Thymus (tissue), 11 donors: ENCODE data around the gene ALG5. TPM values are rescaled to one million over a fixed set of nuclear protein-coding genes. Genes with fewer than 3 reads are reported as not detected.

ENCODE experiments used
- DNase-seq, 9 donors: peaks; one replicate each; pipeline ENCODE4 v3.0.0-alpha.2; 2013; ENCODE audit warnings: low spot score in 9 of 9, low read depth in 6 of 9, missing footprints in 1 of 9
- H3K27ac ChIP-seq, 2 donors: one replicate each; pipeline ENCODE4 v1.5.1; 2013; ENCODE audit warnings: control low read depth in 1 of 2, low read depth in 1 of 2, low read length in 1 of 2, mild to moderate bottlenecking in 1 of 2, moderate library complexity in 1 of 2
- H3K27me3 ChIP-seq, 2 donors: one replicate each; pipeline ENCODE4 v1.5.1; 2013; ENCODE audit warnings: low read length in 1 of 2; ENCODE audit not compliant: control insufficient read depth in 2 of 2, insufficient read depth in 1 of 2
- H3K36me3 ChIP-seq, 2 donors: one replicate each; pipeline ENCODE4 v1.5.1; 2013; ENCODE audit warnings: low read length in 1 of 2, mild to moderate bottlenecking in 1 of 2, moderate library complexity in 1 of 2; ENCODE audit not compliant: control insufficient read depth in 2 of 2, insufficient read depth in 2 of 2
- H3K4me1 ChIP-seq, 2 donors: one replicate each; pipeline ENCODE4 v1.5.1; 2013; ENCODE audit warnings: low read length in 2 of 2; ENCODE audit not compliant: control insufficient read depth in 2 of 2, insufficient read depth in 2 of 2
- H3K4me3 ChIP-seq, 2 donors: one replicate each; pipeline ENCODE4 v1.5.1; 2013; ENCODE audit warnings: low read length in 2 of 2, control low read depth in 1 of 2, mild to moderate bottlenecking in 1 of 2
- H3K9me3 ChIP-seq, 2 donors: one replicate each; pipeline ENCODE4 v1.5.1; 2013; ENCODE audit warnings: low read length in 1 of 2, mild to moderate bottlenecking in 1 of 2; ENCODE audit not compliant: control insufficient read depth in 2 of 2, insufficient read depth in 1 of 2
- WGBS: extraction: QIAGEN DNeasy Blood & Tissue Kit; methylation state at CpG from one replicate; pipeline ENCODE4 v1.1.7; 2013; 5-methylcytosine and 5-hydroxymethylcytosine counted together
- polyA plus RNA-seq: library from polyadenylated mRNA; stranded (reverse); fragments of 200-250 nt; gene quantifications from one replicate; pipeline ENCODE4 v1.2.3, GENCODE V29; 2013
- total RNA-seq: library from RNA; stranded (reverse); fragments of 120-200 nt; gene quantifications from one replicate; pipeline ENCODE4 v1.2.4, GENCODE V29; 2013
- donor health status: healthy.

The ALG5 gene
- total and polyA plus RNA-seq, 2 donors: 33.9 to 43.0 TPM

DNA sequence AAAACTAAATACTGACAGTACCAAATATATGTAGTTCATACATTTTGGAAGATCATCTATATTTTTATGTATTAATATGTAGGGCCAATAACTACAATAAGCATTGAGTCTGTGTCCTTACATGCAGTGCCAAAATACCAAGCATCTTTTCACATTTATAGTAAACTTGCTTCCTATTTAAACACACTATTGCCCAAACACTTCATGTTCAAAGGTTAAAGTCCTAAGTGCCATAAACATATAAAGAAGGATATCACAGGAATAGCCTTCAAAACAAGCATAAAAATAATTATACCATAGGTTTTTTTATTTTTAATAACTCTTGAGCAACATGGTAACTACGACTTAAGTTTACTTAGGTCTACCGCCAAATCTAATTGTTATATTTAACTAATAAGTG lies 28.5 kb upstream of the ALG5 start:
- Histone ChIP-seq H3K4me1 (no peaks in the 10 kb centered on the region), H3K27ac (no peak overlapping the region), H3K36me3 (peaks cover 24 to 62% of the 10 kb centered on the region in 2 donors), H3K9me3 (no peaks in the 10 kb centered on the region), H3K27me3 (no peaks in the 10 kb centered on the region), H3K4me3 (no peak overlapping the region)
- no peak for DNase-seq
- WGBS: over 99% methylated on average over 2 of the region's 2 CpGs

DNA sequence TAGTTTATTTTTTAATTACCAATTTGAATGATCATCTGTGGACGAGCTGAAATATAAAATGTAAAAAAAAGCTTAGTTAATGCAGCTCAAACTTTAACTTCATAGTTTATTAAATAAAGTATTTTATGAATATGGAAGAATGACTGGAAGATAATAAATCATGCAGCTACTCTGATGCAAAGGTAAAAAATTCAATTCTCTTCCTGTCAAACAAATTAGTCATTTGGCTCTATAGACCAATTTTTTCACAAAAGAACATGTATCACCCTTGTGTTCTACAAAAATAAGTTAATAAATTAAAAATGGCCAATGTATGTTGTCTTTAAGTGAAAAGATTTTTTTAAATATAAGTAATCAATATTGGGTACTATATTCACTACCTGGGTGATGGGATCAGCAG lies 27.6 kb upstream of the ALG5 start:
- Histone ChIP-seq H3K27ac (no peak overlapping the region), H3K4me3 (no peak overlapping the region), H3K27me3 (no peaks in the 10 kb centered on the region), H3K36me3 (peaks cover 19 to 59% of the 10 kb centered on the region in 2 donors), H3K9me3 (no peaks in the 10 kb centered on the region), H3K4me1 (no peaks in the 10 kb centered on the region)
- DNase-seq: no peak
- 99% methylated on average over 1 of the region's 1 CpG for WGBS

DNA sequence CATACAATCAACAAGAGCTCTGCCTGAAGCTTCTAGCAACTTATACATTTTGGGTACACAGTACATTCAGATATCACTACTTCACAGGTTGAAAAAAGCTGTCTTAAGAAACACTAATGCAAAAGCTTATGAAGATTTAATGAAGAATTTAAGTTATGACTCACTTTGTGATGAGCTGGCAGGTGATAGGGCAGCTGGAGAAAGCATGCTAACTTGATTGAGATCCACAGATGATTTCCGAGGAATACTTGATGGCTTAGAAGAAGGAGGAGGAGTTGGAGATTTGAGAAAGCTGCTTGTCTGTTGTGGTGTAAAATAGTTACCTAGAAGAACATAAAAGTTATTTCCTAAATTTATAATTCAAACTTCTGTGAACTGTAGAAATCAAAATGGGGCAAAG lies 24.7 kb upstream of the ALG5 start:
- no peak overlapping the region for H3K27ac ChIP-seq
- no peaks in the 10 kb centered on the region for H3K27me3 ChIP-seq
- peaks cover 12 to 63% of the 10 kb centered on the region in 2 donors for H3K36me3 ChIP-seq
- no peaks in the 10 kb centered on the region for H3K9me3 ChIP-seq
- no peak overlapping the region for H3K4me3 ChIP-seq
- DNase-seq: no peak
- H3K4me1 ChIP-seq: no peaks in the 10 kb centered on the region
- 98% methylated on average over 1 of the region's 1 CpG for WGBS

DNA sequence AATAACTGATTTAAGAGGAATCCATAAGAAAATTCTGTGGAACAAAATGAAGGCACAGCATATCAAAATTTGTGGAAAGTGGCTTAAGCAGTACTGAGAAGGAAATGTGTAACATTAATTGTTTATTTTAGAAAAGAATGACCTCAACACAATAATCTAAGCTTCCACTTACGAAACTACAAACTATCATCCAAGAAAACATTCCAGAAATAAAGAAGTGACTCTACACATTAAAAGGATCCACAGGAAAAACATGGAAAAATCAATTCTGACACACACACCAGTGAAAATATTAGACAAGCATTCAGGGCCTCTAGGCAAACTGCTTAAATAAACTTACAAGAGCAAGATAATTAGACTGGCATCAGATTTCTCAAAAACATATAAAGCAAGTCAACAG lies 15.5 kb upstream of the ALG5 start:
- no peaks in the 10 kb centered on the region for H3K9me3 ChIP-seq
- H3K4me3 ChIP-seq: no peak overlapping the region
- no peak for DNase-seq
- H3K27ac ChIP-seq: no peak overlapping the region
- no peaks in the 10 kb centered on the region for H3K27me3 ChIP-seq
- H3K36me3 ChIP-seq: peaks cover 7 to 54% of the 10 kb centered on the region in 2 donors
- no peaks in the 10 kb centered on the region for H3K4me1 ChIP-seq
- WGBS: 99% methylated on average over 1 of the region's 1 CpG

DNA sequence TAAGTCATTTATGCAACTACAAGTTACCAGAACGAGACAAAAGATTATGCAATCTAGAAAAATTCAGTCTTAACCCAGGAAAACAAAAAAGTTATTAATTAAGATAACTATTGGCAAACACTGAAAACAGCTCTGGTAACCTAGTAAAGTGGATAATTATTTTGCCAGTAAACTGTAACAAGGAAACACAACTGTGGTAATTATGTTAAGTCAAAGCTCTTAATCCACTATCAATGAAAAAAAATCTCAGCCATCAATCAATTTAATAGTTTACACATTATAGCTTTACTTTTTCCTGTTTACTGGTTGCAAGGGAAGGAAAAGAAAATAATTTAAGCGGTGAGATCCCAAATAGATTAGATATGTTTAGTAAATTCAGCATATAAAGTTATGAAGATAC lies 12.6 kb upstream of the ALG5 start:
- H3K27ac ChIP-seq: no peak overlapping the region
- 98% methylated on average over 2 of the region's 2 CpGs for WGBS
- no peaks in the 10 kb centered on the region for H3K9me3 ChIP-seq
- peaks cover 5 to 57% of the 10 kb centered on the region in 2 donors for H3K36me3 ChIP-seq
- no peaks in the 10 kb centered on the region for H3K4me1 ChIP-seq
- H3K4me3 ChIP-seq: no peak overlapping the region
- DNase-seq: no peak
- H3K27me3 ChIP-seq: no peaks in the 10 kb centered on the region

DNA sequence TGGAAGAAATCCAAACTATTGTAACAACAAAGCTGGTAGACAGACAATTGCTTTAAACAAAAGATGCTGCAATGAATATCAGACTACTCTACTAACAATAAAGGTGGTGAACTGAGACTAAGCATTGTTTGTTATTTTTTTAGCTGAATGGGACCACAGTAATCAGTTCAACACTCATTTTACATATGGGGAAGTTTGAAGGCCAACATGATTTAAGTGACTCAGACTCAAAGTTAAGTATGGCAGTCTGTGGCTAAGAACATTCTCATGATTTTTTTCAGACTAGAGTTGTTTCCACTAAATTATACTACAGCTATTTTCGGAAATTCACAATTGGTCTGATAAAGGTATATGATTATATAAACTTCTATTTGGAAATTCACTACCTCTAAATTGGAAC lies 11.9 kb upstream of the ALG5 start:
- WGBS: 45% methylated on average over 1 of the region's 1 CpG
- peaks cover 5 to 56% of the 10 kb centered on the region in 2 donors for H3K36me3 ChIP-seq

DNA sequence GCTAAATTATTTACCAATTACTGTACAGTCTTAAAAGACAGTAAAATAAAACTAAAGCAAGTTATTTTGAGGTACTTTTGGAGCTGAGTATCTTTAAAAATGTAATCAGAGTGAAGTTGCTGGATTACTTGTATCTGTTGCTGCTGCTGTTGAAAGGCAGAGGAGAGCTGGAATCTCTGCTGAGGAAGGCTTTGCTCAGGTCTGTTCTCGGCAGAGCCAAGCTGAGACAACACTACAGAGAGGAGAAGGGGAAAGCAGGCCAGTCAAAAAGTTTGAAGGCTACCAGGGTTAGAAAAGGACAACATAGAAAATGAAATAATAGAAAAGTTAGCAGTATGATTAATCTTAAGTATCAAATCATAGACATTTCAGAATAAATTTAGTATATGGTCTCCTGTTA lies 11.3 kb upstream of the ALG5 start:
- no peaks in the 10 kb centered on the region for H3K27me3 ChIP-seq
- H3K36me3 ChIP-seq: peaks cover 9 to 56% of the 10 kb centered on the region in 2 donors
- no peaks in the 10 kb centered on the region for H3K4me1 ChIP-seq
- no peak overlapping the region for H3K4me3 ChIP-seq
- no peak overlapping the region for H3K27ac ChIP-seq
- no peaks in the 10 kb centered on the region for H3K9me3 ChIP-seq
- no peak for DNase-seq
- 100% methylated on average over 1 of the region's 1 CpG for WGBS

More for the DNA sequence above, 11.9 kb upstream of the ALG5 start:
- Histone ChIP-seq H3K4me3 (no peak overlapping the region), H3K4me1 (no peaks in the 10 kb centered on the region), H3K9me3 (no peaks in the 10 kb centered on the region), H3K27me3 (no peaks in the 10 kb centered on the region), H3K27ac (no peak overlapping the region)
- DNase-seq: no peak

DNA sequence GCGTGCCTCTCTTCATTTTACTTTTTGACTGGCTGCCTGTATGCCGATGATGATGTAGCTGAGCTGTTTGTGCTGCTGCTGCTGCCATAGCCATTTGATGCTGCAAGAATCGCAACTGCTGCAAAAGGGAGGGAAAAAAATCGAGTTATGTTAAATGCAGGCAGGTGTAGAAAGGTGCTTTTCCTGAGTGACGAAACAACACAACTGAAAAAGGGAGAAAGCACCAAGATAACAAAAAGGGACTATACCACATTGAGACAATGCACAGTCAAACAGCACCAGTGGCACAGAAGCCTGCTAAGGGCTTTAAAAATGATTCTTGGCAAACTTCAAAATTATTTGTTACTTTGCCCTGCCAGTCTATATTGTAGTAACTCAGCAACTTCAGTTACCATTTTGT lies 10.6 kb upstream of the ALG5 start:
- H3K36me3 ChIP-seq: peaks cover 9 to 60% of the 10 kb centered on the region in 2 donors
- H3K4me3 ChIP-seq: no peak overlapping the region
- H3K9me3 ChIP-seq: no peaks in the 10 kb centered on the region
- no peak overlapping the region for H3K27ac ChIP-seq
- no peak for DNase-seq
- WGBS: 98% methylated on average over 5 of the region's 5 CpGs
- no peaks in the 10 kb centered on the region for H3K4me1 ChIP-seq
- no peaks in the 10 kb centered on the region for H3K27me3 ChIP-seq

DNA sequence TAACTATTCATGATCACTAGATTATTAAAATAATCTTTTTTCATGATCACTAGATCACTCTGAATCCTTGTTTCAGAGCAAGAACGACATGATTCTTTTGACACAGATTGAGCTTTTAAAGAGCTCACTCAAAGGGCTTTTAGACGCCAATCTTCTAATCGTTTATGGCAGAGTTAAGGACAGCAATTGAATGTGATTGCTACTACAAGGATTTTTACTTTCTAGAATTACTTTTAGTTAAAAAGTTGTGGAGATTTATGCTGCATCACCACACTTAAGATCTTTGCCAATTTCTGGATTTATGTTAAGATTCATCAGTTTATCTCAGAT lies 2.7 kb upstream of the ALG5 start:
- peaks cover 8 to 35% of the 10 kb centered on the region in 2 donors for H3K36me3 ChIP-seq
- H3K4me3 ChIP-seq: peak overlapping the region; percentile 78 to 81
- no peaks in the 10 kb centered on the region for H3K27me3 ChIP-seq
- peaks cover 5 to 9% of the 10 kb centered on the region in 2 donors for H3K4me1 ChIP-seq
- H3K9me3 ChIP-seq: no peaks in the 10 kb centered on the region
- 70% methylated on average over 3 of the region's 3 CpGs for WGBS
- H3K27ac ChIP-seq: peak overlapping the region in 1 of 2 donors; percentile 99
- peak in 1 of 9 donors; percentile 13 for DNase-seq

DNA sequence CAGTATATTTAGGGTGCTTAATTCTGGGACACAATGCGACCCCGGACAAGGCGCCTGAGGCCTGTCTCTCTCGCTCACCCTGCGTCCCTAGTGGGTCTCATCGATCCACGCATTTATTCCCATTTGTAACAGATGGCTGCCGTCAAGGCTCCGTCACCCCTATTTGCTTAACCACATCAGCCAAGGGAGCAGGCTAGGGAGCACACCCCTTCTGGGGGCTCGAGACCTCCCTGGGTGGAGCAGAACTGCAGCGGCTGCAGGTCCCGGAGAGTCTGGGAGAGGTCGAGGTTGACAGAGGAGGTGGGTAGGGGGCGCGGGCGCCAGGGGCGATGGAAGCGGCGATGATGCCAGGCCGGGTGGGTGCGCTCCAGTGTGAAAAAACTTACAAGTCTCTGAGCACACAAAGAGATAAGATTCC lies 507 bp downstream of the ALG5 start:
- no peaks in the 10 kb centered on the region for H3K9me3 ChIP-seq
- WGBS: under 1% methylated on average over 21 of the region's 21 CpGs
- H3K27me3 ChIP-seq: no peaks in the 10 kb centered on the region
- H3K4me3 ChIP-seq: peak overlapping the region; percentile 78 to 97
- peak in 5 of 9 donors; percentile 7 to 34 (median 17) for DNase-seq
- H3K36me3 ChIP-seq: peaks cover 4 to 31% of the 10 kb centered on the region in 2 donors
- peak overlapping the region; percentile 91 to 94 for H3K27ac ChIP-seq
- H3K4me1 ChIP-seq: peaks cover 5 to 10% of the 10 kb centered on the region in 2 donors
